HG03575 (cell line): Measurements from ENCODE around the gene MCEMP1.

Experiments
- ATAC-seq: cut with Tn5 transposase; IDR thresholded peaks from one replicate; pipeline ENCODE4 v1.9.1; 2021; ENCODE audit not compliant: unreplicated experiment, insufficient number of reproducible peaks, low FRiP score; ENCODE audit errors: extremely low read depth

The MCEMP1 gene

DNA sequence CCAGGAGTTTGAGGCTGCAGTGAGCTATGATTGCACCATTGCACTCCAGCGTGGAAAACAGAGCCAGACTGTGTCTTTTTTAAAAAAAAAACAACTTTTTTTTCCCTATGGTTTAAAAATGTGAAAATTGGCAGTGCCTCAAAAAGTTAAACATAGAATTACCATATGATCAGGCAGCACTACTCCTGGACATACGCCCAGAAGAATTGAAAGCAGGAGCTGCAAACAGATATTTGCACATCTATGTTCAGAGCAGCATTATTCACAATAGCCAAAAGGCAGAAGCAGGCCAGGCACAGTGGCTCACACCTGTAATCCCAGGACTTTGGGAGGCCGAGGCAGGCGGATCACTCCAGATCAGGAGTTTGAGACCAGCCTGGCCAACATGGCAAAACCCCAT, 11.8 kb upstream of the MCEMP1 start:
- ATAC-seq: no peak

DNA sequence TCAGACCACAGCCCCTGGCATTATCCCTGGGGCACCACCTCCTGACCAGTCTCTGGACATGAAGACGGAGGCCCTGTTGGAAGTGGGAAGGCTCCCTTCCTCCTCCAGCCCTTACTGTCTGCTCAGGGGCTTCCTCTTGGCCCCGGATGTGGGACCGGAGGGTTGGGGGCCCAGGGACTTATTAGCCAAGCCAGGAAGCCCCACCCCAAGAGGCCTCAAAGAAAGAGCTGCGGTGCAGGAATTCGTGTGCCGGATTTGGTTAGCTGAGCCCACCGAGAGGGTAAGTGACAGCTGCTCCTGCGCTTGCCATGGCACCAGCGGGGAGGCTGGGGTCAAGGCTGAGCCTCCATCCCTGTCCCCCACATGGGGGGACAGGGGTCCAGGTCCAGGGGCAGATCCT, 8.0 kb upstream of the MCEMP1 start, which contains the start of gene RETN:
Gene RETN, plus strand, starts transcription at position 208 of the 400 bp plus-strand sequence. CDS start 278 bp downstream, outside the sequence.
- no peak for ATAC-seq

DNA sequence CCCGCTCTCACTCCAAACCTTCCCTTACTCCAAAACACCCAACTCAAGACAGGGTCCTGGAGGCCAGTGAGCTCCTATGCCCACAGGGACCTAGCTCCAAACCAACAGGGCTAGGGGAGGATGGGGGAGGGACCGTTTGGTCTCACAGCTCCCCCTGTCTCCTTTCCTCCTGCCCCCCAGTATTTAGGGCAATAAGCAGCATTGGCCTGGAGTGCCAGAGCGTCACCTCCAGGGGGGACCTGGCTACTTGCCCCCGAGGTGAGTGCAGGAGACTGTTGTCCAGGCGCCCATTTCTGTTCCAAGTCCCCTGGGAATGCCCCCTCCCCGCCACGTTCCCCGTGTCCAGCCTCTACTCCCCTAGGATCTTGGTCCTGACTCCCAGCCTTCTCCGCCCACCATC, 7.2 kb upstream of the MCEMP1 start:
- ATAC-seq: no peak

DNA sequence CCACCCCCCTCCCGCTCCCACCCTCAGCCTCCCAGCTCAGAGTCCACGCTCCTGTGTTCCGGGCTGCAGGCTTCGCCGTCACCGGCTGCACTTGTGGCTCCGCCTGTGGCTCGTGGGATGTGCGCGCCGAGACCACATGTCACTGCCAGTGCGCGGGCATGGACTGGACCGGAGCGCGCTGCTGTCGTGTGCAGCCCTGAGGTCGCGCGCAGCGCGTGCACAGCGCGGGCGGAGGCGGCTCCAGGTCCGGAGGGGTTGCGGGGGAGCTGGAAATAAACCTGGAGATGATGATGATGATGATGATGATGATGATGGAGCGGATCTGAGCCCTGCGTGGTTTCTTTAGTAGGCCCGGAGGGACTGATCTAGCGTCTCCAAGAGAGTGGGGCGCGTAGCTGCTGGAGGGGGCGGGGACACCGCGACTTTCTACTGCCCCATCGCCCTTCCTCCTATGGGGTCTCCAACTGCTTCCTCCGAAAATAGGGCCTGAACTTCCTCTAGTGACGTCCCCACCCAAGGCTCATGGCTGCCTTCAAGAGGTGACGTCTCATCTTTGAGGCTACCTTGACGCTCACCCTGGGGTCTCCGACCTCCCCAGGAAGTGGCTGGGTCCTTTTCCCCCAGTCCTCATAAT, 6.6 kb upstream of the MCEMP1 start:
- ATAC-seq: no peak

DNA sequence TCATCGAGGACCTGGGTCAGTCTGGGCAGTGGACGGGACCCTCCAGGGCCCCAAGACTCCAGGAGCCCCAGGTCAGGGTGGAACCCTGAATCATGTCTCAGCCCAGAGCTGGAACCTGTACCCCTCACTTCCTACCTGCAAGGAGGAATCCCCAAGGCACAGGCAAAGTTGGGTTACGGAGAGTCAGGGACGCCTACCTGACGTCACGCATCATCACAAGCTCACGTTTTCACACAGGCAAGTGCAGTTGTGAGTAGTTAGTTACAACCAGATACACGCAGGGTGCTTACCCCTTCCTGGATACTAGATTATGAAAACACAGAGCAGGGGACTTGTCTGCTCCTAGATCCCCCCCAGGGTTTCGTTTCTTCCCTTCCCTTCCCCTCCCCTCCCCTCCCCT, 6.1 kb upstream of the MCEMP1 start:
- ATAC-seq: no peak

DNA sequence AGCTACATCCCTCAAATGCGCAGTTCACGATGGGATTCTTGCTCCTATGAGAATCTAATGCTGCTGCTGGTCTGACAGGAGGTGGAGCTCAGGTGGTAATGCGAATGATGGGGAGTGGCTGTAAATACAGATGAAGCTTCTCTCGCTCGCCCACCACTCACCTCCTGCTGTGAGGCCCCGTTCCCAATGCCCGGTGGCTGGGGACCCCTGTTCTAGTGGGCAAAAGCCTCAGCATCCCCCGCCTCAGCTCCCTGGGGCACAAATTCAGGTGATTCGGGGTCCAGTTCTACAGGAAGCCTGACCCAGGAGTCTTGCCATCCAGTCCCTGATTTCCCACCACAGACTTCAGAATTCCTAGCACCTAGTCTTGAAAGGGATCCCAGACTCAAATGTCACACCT, 4.4 kb upstream of the MCEMP1 start:
- ATAC-seq: no peak

DNA sequence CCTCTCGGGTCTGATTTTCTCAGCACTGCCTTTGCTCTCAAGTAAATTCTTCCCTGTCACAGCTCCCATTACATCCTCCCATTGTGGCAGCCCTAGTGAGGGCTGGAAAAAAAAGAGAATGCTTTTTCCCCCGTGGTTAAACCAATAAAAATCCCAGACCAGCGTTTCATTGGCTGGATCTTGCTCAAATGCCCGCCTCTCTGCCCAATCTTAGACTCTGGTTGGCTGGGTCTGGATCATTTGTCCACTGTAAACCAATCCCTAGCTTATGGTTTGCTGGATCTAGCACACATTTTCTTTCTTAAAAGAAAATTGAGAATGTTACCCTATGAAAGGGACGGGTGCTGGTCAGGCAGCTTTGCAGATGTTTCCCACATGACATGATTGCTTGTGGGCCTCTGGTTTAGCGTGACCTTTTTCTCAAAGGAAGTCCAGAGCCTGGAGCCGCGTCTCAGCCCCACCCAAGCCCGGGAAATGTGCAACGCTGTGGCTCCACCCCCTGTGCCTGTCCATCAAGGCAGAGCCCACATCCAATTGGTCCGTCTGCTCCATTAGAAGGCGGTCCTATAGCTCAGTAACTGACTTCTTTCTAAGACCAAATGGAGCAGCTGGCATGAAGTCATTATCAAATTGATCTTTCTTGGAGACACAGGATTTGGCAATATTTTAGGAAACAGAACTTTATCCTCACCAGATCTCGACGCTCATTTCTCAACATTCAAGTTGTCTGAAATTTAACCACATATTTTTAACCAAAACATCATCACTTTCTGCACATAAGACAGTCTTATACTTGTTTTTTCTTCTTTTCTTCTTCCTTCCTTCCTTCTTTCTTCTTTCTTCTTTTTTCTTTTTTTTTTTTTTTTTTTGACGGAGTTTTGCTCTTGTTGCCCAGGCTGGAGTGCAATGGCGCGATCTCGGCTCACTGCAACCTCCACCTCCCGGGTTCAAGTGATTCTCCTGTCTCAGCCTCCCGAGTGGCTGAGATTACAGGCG, 2.6 kb upstream of the MCEMP1 start:
- ATAC-seq: no peak

DNA sequence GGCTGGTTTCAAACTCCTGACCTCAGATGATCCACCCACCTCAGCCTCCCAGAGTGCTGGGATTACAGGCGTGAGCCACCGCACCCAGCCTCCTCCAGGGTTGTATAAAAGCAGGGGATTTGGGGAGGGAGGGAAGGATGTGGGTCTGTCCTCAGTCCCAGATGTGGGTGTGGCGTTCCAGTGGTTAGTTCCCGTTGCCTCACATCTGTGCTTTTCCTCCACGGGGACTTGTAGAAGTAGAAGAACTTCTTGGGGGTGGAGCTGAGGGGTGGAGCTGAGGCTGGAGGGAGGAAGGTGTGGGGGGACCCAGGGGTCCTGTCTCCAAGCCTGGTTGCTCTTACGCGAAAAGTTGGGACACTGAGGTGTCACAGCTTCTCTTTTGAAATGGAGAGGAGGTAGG, 514 bp upstream of the MCEMP1 start:
- no peak for ATAC-seq

DNA sequence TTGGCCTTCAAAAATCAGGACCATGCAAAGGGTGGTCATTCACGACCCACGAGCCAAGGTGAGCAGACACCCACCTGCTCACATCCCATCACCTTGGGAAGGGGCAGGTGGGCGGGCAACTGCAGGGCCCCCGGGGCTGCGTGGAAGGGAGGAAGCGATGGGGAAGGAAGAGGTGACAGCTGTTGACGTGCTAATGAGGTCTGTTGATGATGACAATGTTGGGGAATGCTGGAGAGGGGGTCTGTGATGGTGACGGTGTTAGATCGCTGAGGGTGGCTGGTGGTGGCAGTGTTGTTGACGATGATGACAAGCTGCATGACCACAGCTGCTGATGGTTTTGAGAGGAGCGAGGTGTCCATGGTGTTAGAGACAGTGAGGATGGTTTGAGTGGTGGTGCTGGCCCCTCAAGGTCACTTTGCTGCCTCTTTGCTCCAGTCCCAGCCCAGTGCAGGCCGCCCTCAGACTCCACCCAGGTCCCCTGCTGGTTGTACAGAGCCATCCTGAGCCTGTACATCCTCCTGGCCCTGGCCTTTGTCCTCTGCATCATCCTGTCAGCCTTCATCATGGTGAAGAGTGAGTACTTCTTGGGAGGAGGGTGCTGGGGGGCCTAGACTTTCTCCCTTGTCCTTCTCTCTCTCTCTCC, 900 bp downstream of the MCEMP1 start:
- ATAC-seq: no peak

DNA sequence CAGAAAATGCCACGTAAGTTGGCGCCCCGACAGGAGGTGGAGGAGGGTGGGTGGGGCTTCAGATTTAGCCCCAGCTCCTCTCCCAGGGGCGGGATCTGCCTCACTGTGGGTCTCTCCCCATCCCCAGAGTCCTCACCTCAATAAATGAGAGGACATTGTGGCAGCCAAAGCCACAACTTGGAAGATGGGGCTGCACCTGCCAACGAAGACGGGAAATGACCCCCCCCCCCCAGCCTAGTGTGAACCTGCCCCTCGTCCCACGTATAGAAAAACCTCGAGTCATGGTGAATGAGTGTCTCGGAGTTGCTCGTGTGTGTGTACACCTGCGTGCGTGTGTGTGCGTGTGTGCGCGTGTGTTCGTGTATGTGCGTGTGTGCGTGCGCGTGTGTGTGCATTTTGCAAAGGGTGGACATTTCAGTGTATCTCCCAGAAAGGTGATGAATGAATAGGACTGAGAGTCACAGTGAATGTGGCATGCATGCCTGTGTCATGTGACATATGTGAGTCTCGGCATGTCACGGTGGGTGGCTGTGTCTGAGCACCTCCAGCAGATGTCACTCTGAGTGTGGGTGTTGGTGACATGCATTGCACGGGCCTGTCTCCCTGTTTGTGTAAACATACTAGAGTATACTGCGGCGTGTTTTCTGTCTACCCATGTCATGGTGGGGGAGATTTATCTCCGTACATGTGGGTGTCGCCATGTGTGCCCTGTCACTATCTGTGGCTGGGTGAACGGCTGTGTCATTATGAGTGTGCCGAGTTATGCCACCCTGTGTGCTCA, 2.3 kb downstream of the MCEMP1 start:
- ATAC-seq: no peak

DNA sequence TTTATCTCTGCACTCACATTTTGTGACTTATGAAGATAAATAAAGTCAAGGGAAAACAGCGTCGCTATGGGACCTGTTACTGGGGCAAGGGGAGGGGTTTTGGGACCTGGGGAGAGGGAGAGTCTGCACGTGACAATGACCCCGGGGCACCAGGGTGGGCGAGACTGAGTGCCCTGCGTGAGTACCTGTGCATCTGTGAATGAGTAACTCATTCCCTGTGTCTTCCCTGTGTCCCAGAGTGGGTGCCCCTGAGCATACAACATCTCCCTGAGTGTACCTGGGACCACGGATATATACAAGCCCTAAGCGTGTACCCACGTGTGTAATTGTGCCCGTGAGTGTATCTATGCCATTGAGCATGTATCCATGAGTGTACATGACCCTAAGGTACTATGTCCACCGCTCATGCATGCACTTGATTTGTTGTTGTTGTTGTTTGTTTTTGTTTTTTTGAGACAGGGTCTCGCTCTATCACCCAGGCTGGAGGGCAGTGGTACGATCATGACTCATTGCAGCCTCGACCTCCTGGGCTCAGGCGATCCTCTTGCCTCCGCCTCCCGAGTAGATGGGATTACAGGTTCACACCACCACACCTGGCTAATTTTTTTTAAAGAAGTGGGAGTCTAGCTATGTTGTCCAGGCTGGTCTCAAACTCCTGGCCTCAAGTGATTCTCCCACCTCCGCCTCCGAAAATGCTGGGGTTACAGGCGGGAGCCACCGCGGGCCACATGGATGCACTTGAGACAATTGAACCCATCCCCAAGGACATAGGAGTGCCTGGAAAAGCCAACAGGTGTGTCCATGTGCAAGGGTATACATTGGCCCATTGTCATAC, 3.1 kb downstream of the MCEMP1 start:
- ATAC-seq: no peak

DNA sequence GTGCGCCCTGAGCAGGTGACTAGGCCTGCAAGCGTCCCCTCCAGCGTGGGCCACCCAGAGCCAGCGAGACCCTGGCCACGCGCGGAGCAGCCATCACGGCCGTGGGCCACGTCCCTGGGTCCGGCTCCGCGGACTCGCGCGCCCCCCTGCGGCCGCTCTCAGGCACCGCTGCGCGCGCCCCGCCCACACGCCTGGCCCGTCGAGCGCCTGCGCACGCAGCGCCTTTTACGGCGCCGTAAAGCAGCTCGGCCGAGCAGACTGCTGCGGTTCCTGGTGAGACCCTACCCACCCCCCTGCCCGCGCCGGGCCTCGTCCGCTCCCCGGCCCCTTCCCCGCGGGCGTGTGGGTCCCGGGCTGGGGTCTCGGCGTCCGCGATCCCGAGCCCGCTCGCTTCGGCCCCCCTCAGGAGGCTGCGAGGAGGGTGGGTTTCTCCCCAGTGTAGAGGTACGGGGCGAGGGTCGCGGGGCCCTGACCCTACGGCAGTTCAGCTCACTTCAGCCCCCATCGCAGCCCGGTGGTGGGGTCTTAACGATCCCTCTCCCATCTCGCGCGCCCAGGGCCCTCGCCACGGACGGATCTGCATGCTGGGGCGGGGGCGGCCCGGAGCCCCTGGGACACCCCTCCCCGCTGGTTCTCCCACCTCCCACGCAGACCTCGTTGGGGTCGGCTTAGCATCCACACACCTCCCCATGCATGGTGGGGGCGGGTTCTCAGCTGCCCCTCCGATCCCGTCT, 3.9 kb downstream of the MCEMP1 start, which contains the start of gene TRAPPC5:
Gene TRAPPC5, plus strand, starts transcription at position 228 of the 734 bp plus-strand sequence. CDS start 1,421 bp downstream, outside the sequence.
- no peak for ATAC-seq

DNA sequence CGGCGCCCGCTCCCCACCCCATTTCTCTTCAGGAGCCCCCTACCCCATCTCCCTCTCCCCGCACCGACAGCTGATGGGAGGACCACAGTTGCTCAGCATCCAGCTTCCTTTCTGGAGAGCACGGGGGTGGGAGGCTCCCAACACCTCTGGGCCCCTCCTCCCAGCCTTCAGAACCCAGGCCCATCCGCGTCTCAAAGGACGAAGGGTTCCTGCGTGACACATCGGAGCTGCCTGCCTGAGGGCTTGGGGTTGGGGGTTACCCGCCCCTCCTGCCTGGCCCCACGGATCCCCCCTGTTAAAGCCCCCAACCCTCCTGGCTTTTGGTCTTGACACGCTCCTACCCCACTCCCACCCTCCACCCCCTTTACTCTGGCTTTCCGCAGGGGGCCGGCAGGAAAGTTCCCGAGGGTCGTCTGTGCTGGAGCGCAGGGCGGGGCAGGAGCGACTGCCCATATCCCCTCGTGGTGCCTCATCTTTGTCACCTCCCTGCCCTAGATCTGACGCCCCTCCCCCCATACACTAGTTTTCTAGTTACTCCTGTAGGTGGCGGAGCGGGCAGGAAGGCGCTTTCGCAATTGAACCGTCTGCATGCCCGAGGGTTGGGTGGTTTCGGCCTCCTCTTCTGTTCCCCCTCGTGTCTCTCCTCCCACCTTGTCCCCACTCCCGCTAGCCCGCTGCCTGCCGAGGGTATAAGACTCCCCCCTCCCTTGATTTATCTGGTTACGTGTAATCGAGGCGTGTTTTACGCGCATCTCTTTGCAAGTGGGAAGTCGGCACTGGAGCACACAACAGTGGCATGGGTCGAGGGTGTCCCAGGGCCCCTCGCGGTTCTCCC, 4.7 kb downstream of the MCEMP1 start:
- ATAC-seq: no peak

DNA sequence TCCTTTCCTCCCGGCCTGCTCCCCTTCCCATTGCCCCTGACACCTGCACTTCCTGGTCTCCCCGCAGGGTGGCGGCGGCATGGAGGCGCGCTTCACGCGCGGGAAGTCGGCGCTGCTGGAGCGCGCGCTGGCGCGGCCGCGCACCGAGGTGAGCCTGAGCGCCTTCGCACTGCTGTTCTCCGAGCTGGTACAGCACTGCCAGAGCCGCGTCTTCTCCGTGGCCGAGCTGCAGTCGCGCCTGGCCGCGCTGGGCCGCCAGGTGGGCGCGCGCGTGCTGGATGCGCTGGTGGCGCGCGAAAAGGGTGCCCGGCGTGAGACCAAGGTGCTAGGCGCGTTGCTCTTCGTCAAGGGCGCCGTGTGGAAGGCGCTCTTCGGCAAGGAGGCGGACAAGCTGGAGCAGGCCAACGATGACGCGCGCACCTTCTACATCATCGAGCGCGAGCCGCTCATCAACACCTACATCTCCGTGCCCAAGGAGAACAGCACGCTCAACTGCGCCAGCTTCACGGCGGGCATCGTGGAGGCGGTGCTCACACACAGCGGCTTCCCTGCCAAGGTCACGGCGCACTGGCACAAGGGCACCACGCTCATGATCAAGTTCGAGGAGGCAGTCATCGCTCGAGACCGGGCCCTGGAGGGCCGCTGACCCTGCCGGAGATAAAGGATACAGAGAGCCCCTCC, 5.4 kb downstream of the MCEMP1 start:
- ATAC-seq: no peak

DNA sequence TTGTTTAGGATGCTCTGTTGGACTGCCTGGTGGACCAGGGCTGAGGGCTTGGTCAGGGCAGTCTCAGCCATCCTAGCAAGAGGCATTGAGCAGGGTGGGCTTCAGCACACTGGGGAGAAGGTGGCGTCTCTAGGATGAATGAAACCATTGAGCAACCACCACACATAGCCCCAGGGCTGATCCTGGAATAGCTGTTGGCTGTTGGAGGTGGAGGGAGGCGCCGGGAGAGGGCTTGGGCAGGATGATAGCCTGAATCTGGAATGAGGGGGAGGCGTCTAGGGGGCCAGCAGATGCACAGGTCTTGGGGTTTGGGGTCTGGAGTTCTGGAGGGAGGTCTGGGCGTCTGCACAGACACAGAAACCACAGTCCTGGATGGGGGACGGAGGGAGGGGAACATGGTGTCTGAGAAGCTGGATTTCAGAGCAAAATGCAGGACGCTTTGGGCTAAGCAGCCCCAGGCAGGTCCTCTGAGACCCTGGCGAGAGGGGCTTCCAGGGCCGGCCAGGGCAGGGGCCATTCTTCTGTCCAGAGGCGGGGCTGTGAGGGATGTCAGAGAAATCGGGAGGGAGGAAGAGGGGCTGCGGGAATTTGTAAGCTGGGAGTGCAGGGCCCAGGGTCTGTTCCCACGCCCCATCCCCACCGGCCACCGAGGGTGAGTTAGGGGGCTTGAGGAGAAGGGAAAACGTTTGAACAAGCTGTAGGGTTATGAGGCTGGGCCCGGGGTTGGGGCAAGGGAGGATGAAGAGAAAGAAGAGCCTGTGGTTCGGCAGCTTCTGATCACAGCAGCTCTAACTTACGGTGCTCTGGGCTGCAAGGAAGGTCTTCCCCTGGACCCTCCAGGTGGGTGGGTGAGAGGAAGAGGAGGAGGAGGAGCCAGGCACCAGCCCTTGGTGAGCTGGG, 8.9 kb downstream of the MCEMP1 start:
- ATAC-seq: no peak
